K562 treated with DMSO at 1 percent for 12 hours (cell line): ENCODE results near the gene PACSIN1. TPM values are rescaled to one million over a fixed set of nuclear protein-coding genes. Genes with fewer than 3 reads are reported as not detected.

Experiments used
- total RNA-seq: library from RNA; unstranded; fragments of 300-600 nt; gene quantifications from 2 replicates; pipeline ENCODE4 v1.2.3, GENCODE V29; 2022; ENCODE audit not compliant: insufficient read depth

PACSIN1 gene
- 0.66 and 1.5 TPM in 2 replicates for total RNA-seq

GRCh38 chr6:34465531-34466241 is at the start of gene PACSIN1:
Gene PACSIN1 (plus strand): TSS chr6:34466076. CDS start chr6:34526306, 60,230 bp downstream.

GRCh38 chr6:34425498-34426410 is 40.1 kb upstream of the PACSIN1 start, which contains the start of gene RPS10:
Gene RPS10 (minus strand): TSS chr6:34426069. CDS start chr6:34425221, 848 bp downstream.

GRCh38 chr6:34556031-34556471 is 90.2 kb downstream of the PACSIN1 start, which contains the start of gene SPDEF:
Gene SPDEF (minus strand): TSS chr6:34556329. CDS start chr6:34544455, 11,874 bp downstream.

Other genes starting within 250 kb of the PACSIN1 start
- gene HMGA1, start 229.2 kb upstream of the PACSIN1 start, total RNA-seq: 1,241 and 1,620 TPM in 2 replicates
- 137 and 153 TPM in 2 replicates for gene SMIM29, start 217.1 kb upstream of the PACSIN1 start, total RNA-seq
- gene NUDT3, start 73.4 kb upstream of the PACSIN1 start, total RNA-seq: 5.5 and 18.0 TPM in 2 replicates
- gene RPS10, start 40.0 kb upstream of the PACSIN1 start, total RNA-seq: 5,938 and 9,266 TPM in 2 replicates
- gene SPDEF, start 90.3 kb downstream of the PACSIN1 start, total RNA-seq: not detected in 2 replicates
- gene ILRUN, start 230.7 kb downstream of the PACSIN1 start, total RNA-seq: 60.6 and 126 TPM in 2 replicates